ENCODE data around the gene PRAMEF12. TPM values are rescaled to one million over a fixed set of nuclear protein-coding genes. Genes with fewer than 3 reads are reported as not detected.
"Not testable (repeated sequence)": the region's sequence is repeated elsewhere in the genome, so short reads cannot be mapped to it uniquely, and the experiment has no call there.

PRAMEF12 gene
- total and polyA plus RNA-seq, 4 donors: not detected

DNA sequence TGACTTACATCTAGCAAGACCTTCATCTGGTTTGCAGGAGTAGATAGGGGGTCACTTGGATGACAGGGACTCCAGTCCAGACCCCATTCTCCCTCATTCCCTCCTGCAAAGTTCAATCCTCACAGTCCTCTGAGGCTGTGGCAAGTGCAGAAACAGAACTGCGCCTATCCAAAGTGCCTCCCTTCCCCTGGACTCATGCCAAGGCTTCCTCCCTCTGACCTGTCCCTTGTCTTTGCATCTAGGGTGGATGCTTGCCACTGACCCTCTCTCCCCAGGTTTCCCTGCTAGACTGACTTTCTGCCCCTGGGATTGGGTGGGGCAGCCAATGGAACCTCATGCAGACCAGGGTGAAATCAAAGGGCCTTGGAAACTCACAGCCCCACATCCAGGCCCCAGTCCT is 36.4 kb downstream of the PRAMEF12 start:
- intact Hi-C loops (cut with DNase I): no loop called here
- Histone ChIP-seq H3K4me1 (ENCODE audit: control insufficient read depth in 1 of 2, insufficient read depth in 2 of 2, low read length in 2 of 2) (no peaks in the 10 kb centered on the region), H3K36me3 (ENCODE audit: control insufficient read depth in 1 of 2, insufficient read depth in 2 of 2, low read length in 1 of 2) (no peaks in the 10 kb centered on the region), H3K9me3 (ENCODE audit: control insufficient read depth, low read length) (no peaks in the 10 kb centered on the region), H3K27me3 (ENCODE audit: control insufficient read depth in 1 of 2, insufficient read depth in 2 of 2, low read length in 1 of 2) (peaks cover 0 to 1% of the 10 kb centered on the region in 2 donors), H3K4me3 (ENCODE audit: low read length in 2 of 2) (no peak overlapping the region), H3K27ac (ENCODE audit: low read depth in 1 of 2, low read length in 2 of 2) (no peak overlapping the region)
- no peak for ATAC-seq (ENCODE audit: low FRiP score)
- 87 to 95% methylated on average over 1 of the region's 1 CpG for WGBS, 2 donors
- DNase-seq: no peak

DNA sequence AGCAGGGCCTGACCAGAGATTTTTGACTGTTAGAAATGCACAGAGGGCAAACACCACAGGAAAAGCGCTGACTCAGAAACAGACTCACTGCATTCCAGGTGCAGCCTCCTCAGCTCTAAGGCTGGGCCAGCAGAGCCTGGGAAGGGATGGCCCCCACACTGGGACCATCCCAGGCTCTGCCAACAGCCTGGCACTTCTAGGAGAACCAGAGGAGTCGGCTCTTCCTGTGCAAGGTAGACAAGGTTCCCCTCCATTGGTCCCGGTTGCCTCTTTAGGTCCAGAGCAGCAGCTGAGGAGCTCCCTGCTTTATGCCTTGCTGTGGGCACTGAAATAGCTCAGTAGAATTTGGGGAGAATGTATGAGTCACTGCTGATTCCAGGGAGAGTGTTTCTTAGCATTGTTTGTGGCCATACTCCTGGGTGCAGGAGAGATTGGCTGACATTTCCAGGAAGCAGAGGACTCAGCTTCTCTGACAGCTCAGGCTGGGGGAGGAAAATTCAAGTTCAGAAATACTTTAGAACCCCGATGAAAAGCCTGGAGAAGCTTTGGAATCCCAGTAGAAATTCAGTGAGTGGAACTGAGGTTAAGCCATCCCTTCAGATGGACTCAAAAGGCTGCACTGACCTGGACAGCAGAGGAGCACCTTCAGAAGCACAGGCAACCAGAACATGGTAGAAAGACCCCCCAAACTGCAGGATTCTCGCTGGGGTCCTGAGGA is 37.3 kb downstream of the PRAMEF12 start:
- Histone ChIP-seq H3K9me3 (ENCODE audit: control insufficient read depth, low read length) (no peaks in the 10 kb centered on the region), H3K36me3 (ENCODE audit: control insufficient read depth in 1 of 2, insufficient read depth in 2 of 2, low read length in 1 of 2) (no peaks in the 10 kb centered on the region), H3K27me3 (ENCODE audit: control insufficient read depth in 1 of 2, insufficient read depth in 2 of 2, low read length in 1 of 2) (peaks cover 0 to 1% of the 10 kb centered on the region in 2 donors), H3K4me1 (ENCODE audit: control insufficient read depth in 1 of 2, insufficient read depth in 2 of 2, low read length in 2 of 2) (no peaks in the 10 kb centered on the region), H3K4me3 (ENCODE audit: low read length in 2 of 2) (no peak overlapping the region), H3K27ac (ENCODE audit: low read depth in 1 of 2, low read length in 2 of 2) (no peak overlapping the region)
- DNase-seq (no peak), ATAC-seq (ENCODE audit: low FRiP score) (no peak)
- intact Hi-C loops (cut with DNase I): no loop called here
- 64 to 69% methylated on average over 5 of the region's 5 CpGs for WGBS, 2 donors

DNA sequence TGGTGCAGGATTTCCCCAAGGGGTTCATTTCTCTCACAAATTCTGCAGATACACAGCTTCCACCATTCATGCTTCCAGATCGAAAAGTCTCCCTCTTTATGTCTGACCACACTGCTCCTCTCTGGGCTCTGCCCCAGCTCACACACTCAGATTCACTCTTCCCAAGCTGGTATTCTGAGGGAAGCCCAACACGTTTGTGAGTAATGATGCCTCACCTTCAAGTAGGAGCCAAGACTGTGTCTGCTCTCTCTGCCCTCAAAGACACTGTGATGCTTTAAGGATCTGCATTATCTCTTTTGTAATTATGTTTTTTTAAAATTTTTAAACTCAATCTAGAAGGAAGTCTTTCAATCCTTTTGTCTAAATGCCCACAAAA is 37.9 kb downstream of the PRAMEF12 start:
- H3K27me3 ChIP-seq (ENCODE audit: control insufficient read depth in 1 of 2, insufficient read depth in 2 of 2, low read length in 1 of 2): peaks cover 0 to 1% of the 10 kb centered on the region in 2 donors
- H3K36me3 ChIP-seq (ENCODE audit: control insufficient read depth in 1 of 2, insufficient read depth in 2 of 2, low read length in 1 of 2): no peaks in the 10 kb centered on the region
- DNase-seq (no peak), ATAC-seq (ENCODE audit: low FRiP score) (no peak)
- no peaks in the 10 kb centered on the region for H3K9me3 ChIP-seq (ENCODE audit: control insufficient read depth, low read length)
- intact Hi-C loops (cut with DNase I): no loop called here
- no peaks in the 10 kb centered on the region for H3K4me1 ChIP-seq (ENCODE audit: control insufficient read depth in 1 of 2, insufficient read depth in 2 of 2, low read length in 2 of 2)
- H3K4me3 ChIP-seq (ENCODE audit: low read length in 2 of 2): no peak overlapping the region
- WGBS, 2 donors: 52 to 58% methylated on average over 2 of the region's 2 CpGs
- no peak overlapping the region for H3K27ac ChIP-seq (ENCODE audit: low read depth in 1 of 2, low read length in 2 of 2)

DNA sequence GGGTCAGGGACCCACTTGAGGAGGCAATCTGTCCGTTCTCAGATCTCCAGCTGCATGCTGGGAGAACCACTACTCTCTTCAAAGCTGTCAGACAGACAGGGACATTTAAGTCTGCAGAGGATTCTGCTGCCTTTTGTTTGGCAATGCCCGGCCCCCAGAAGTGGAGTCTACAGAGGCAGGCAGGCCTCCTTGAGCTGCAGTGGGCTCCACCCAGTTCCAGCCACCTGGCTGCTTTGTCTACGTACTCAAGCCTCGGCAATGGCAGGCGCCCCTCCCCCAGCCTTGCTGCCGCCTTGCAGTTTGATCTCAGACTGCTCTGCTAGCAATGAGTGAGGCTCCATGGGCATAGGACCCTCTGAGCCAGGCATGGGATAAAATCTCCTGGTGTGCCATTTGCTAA is 45.5 kb downstream of the PRAMEF12 start:
- H3K4me1 ChIP-seq (ENCODE audit: control insufficient read depth in 1 of 2, insufficient read depth in 2 of 2, low read length in 2 of 2); intact Hi-C loops (cut with DNase I); ATAC-seq (ENCODE audit: low FRiP score); H3K27me3 ChIP-seq (ENCODE audit: control insufficient read depth in 1 of 2, insufficient read depth in 2 of 2, low read length in 1 of 2); H3K36me3 ChIP-seq (ENCODE audit: control insufficient read depth in 1 of 2, insufficient read depth in 2 of 2, low read length in 1 of 2); H3K27ac ChIP-seq (ENCODE audit: low read depth in 1 of 2, low read length in 2 of 2); DNase-seq; H3K9me3 ChIP-seq (ENCODE audit: control insufficient read depth, low read length); H3K4me3 ChIP-seq (ENCODE audit: low read length in 2 of 2): not testable (repeated sequence)
- 72 to 77% methylated on average over 6 of the region's 6 CpGs for WGBS, 2 donors

Other genes starting within 250 kb of the PRAMEF12 start
- 100 to 1,000 TPM; 117 to 325 TPM for gene DHRS3, start 155.5 kb upstream of the PRAMEF12 start, total RNA-seq
- gene DHRS3, start 155.5 kb upstream of the PRAMEF12 start, polyA plus RNA-seq: 10 to 100 TPM; 27.5 to 57.7 TPM
- gene AADACL4, start 129.7 kb upstream of the PRAMEF12 start, total RNA-seq: not detected
- not detected for gene AADACL4, start 129.7 kb upstream of the PRAMEF12 start, polyA plus RNA-seq
- gene AADACL3, start 57.6 kb upstream of the PRAMEF12 start, total RNA-seq: not detected
- gene AADACL3, start 57.6 kb upstream of the PRAMEF12 start, polyA plus RNA-seq: not detected
- gene CFAP107, start 27.5 kb upstream of the PRAMEF12 start, total RNA-seq: not detected
- not detected for gene CFAP107, start 27.5 kb upstream of the PRAMEF12 start, polyA plus RNA-seq
- not detected for gene PRAMEF1, start 17.7 kb downstream of the PRAMEF12 start, total RNA-seq
- gene PRAMEF1, start 17.7 kb downstream of the PRAMEF12 start, polyA plus RNA-seq: not detected
- not detected for gene PRAMEF11, start 57.7 kb downstream of the PRAMEF12 start, total RNA-seq
- gene PRAMEF11, start 57.7 kb downstream of the PRAMEF12 start, polyA plus RNA-seq: not detected
- not detected for gene HNRNPCL1, start 75.0 kb downstream of the PRAMEF12 start, total RNA-seq
- gene HNRNPCL1, start 75.0 kb downstream of the PRAMEF12 start, polyA plus RNA-seq: not detected
- not detected for gene PRAMEF2, start 83.3 kb downstream of the PRAMEF12 start, total RNA-seq
- gene PRAMEF2, start 83.3 kb downstream of the PRAMEF12 start, polyA plus RNA-seq: not detected
- gene PRAMEF4, start 112.5 kb downstream of the PRAMEF12 start, total RNA-seq: not detected
- not detected for gene PRAMEF4, start 112.5 kb downstream of the PRAMEF12 start, polyA plus RNA-seq
- gene PRAMEF10, start 124.5 kb downstream of the PRAMEF12 start, total RNA-seq: not detected
- not detected for gene PRAMEF10, start 124.5 kb downstream of the PRAMEF12 start, polyA plus RNA-seq
- not detected for gene PRAMEF7, start 142.9 kb downstream of the PRAMEF12 start, total RNA-seq
- gene PRAMEF7, start 142.9 kb downstream of the PRAMEF12 start, polyA plus RNA-seq: under 1 TPM in 1 of 2 donors, not detected in 1; 0.20 TPM
- gene PRAMEF6, start 173.8 kb downstream of the PRAMEF12 start, total RNA-seq: not detected
- gene PRAMEF6, start 173.8 kb downstream of the PRAMEF12 start, polyA plus RNA-seq: not detected

Data from aorta (tissue), 5 donors.